CD14-positive monocyte (primary cell): Measurements from ENCODE around the gene CDH13. TPM values are rescaled to one million over a fixed set of nuclear protein-coding genes. Genes with fewer than 3 reads are reported as not detected.

ENCODE experiments used
- DNase-seq, 3 donors: peaks; one replicate each; pipeline ENCODE4 v3.0.0-alpha.2; 2011 to 2022
- H2AFZ ChIP-seq: 2 replicates; pipeline ENCODE4 v1.6.0; 2012; ENCODE audit warnings: mild to moderate bottlenecking, low read depth, low read length, inconsistent platforms; ENCODE audit not compliant: insufficient read depth, poor library complexity, severe bottlenecking
- H3K27ac ChIP-seq, 2 donors: 1 replicate in 1 of 2; 2 replicates in 1 of 2; pipeline ENCODE4 v1.5.1; 2012 to 2013; ENCODE audit warnings: low read length in 2 of 2, control low read depth in 1 of 2, inconsistent platforms in 1 of 2, low read depth in 1 of 2, mild to moderate bottlenecking in 1 of 2
- H3K27me3 ChIP-seq, 2 donors: one replicate each; pipeline versions ENCODE4 v1.6.0 to v1.6.1; 2011 to 2013; ENCODE audit warnings: low read length in 2 of 2; ENCODE audit not compliant: control insufficient read depth in 2 of 2, insufficient read depth in 2 of 2
- H3K36me3 ChIP-seq, 2 donors: replicated peaks in 1 of 2; 1 replicate in 1 of 2; 2 replicates in 1 of 2; pipeline versions ENCODE4 v1.5.1 to v1.6.1; 2012 to 2013; ENCODE audit warnings: low read length in 2 of 2, control low read depth in 1 of 2, inconsistent platforms in 1 of 2, mild to moderate bottlenecking in 1 of 2; ENCODE audit not compliant: insufficient read depth in 2 of 2, control insufficient read depth in 1 of 2
- H3K4me1 ChIP-seq, 2 donors: 1 replicate in 1 of 2; 2 replicates in 1 of 2; pipeline versions ENCODE4 v1.5.1 to v1.6.1; 2012 to 2013; ENCODE audit warnings: low read length in 2 of 2, control low read depth in 1 of 2, inconsistent platforms in 1 of 2, mild to moderate bottlenecking in 1 of 2, moderate library complexity in 1 of 2; ENCODE audit not compliant: insufficient read depth in 2 of 2, control insufficient read depth in 1 of 2
- H3K4me2 ChIP-seq: replicated peaks from 2 replicates; pipeline ENCODE3; 2012; ENCODE audit warnings: low read length, moderate library complexity, mild to moderate bottlenecking; ENCODE audit not compliant: poor library complexity, severe bottlenecking; ENCODE audit errors: extremely low read depth
- H3K4me3 ChIP-seq, 3 experiments: fragments of 200-600 bp in 1 of 3; sonication (generic) in 1 of 3; replicated peaks in 1 of 3; 1 replicate in 2 of 3; 2 replicates in 1 of 3; pipeline ENCODE4 v1.5.1; 2011 to 2013; ENCODE audit warnings: low read length in 3 of 3, mild to moderate bottlenecking in 3 of 3, control low read depth in 2 of 3, low read depth in 2 of 3, inconsistent platforms in 1 of 3, moderate library complexity in 1 of 3
- H3K79me2 ChIP-seq: 2 replicates; pipeline ENCODE4 v1.6.0; 2012; ENCODE audit warnings: mild to moderate bottlenecking, control low read depth, inconsistent platforms, low read length, moderate library complexity; ENCODE audit not compliant: insufficient read depth
- H3K9ac ChIP-seq: 2 replicates; pipeline ENCODE4 v1.6.0; 2017; ENCODE audit warnings: low read length, mild to moderate bottlenecking; ENCODE audit not compliant: insufficient read depth, poor library complexity, severe bottlenecking
- H3K9me3 ChIP-seq, 2 donors: replicated peaks in 1 of 2; 1 replicate in 1 of 2; 2 replicates in 1 of 2; pipeline versions ENCODE4 v1.5.1 to v1.6.1; 2012 to 2013; ENCODE audit warnings: low read length in 2 of 2, control low read depth in 1 of 2; ENCODE audit not compliant: control insufficient read depth in 1 of 2, insufficient read depth in 1 of 2
- H4K20me1 ChIP-seq: 2 replicates; pipeline ENCODE4 v1.6.0; 2012; ENCODE audit warnings: mild to moderate bottlenecking, low read length, control low read depth, moderate library complexity; ENCODE audit not compliant: insufficient read depth
- H3K27ac Mint-ChIP-seq, 7 donors: one replicate each; pipeline ENCODE4 v1.8.0; 2020; ENCODE audit warnings: mild to moderate bottlenecking in 7 of 7, mixed read lengths in 7 of 7, moderate library complexity in 6 of 7, inconsistent platforms in 2 of 7
- H3K27me3 Mint-ChIP-seq, 3 donors: one replicate each; pipeline ENCODE4 v1.8.0; 2021 to 2022; ENCODE audit warnings: low read depth in 3 of 3, mild to moderate bottlenecking in 3 of 3, mixed read lengths in 3 of 3, moderate library complexity in 3 of 3, inconsistent platforms in 1 of 3
- H3K36me3 Mint-ChIP-seq, 2 donors: one replicate each; pipeline ENCODE4 v1.8.0; 2020; ENCODE audit warnings: mixed read lengths in 2 of 2, inconsistent platforms in 1 of 2, mild to moderate bottlenecking in 1 of 2
- H3K4me1 Mint-ChIP-seq: one replicate; pipeline ENCODE4 v1.8.0; 2020; ENCODE audit warnings: mild to moderate bottlenecking, mixed read lengths
- H3K4me3 Mint-ChIP-seq, 2 donors: one replicate each; pipeline ENCODE4 v1.8.0; 2020; ENCODE audit warnings: mild to moderate bottlenecking in 2 of 2, mixed read lengths in 2 of 2, moderate library complexity in 1 of 2
- H3K9me3 Mint-ChIP-seq, 7 donors: one replicate each; pipeline ENCODE4 v1.8.0; 2020 to 2022; ENCODE audit warnings: mixed read lengths in 7 of 7, mild to moderate bottlenecking in 6 of 7, moderate library complexity in 6 of 7, inconsistent platforms in 2 of 7
- WGBS: methylation state at CpG from one replicate; pipeline ENCODE4 v1.1.5; 2013; ENCODE audit warnings: missing lambda C conversion rate; ENCODE audit not compliant: insufficient coverage; 5-methylcytosine and 5-hydroxymethylcytosine counted together
- intact Hi-C, 2 donors: fragments of 100-400 bp; cut with micrococcal nuclease; formaldehyde crosslinking; loops; one replicate each; pipeline versions ENCODE4 v1.15.0 to v1.15.1; 2023
- polyA plus RNA-seq, 3 donors: library from polyadenylated mRNA; depleted of rRNA in 1 of 3; unstranded in 2 of 3; stranded (reverse) in 1 of 3; fragments of 300-500 nt in 2 of 3; fragments of >200 nt in 1 of 3; fragmentation: Illumina TruSeq in 2 of 3; gene quantifications; 1 replicate in 2 of 3; 2 replicates in 1 of 3; pipeline ENCODE4 v1.2.3, GENCODE V29; 2012 to 2021
- TF ChIP-seq, protein P1 (sequence below): fragments of 200-600 bp; IDR thresholded peaks from one replicate; pipeline ENCODE4 v1.8.0; 2022; ENCODE audit warnings: antibody characterized with exemption, mild to moderate bottlenecking

Gene CDH13
- polyA plus RNA-seq, 3 donors: 0.13 to 0.19 TPM; not detected in 1

DNA sequence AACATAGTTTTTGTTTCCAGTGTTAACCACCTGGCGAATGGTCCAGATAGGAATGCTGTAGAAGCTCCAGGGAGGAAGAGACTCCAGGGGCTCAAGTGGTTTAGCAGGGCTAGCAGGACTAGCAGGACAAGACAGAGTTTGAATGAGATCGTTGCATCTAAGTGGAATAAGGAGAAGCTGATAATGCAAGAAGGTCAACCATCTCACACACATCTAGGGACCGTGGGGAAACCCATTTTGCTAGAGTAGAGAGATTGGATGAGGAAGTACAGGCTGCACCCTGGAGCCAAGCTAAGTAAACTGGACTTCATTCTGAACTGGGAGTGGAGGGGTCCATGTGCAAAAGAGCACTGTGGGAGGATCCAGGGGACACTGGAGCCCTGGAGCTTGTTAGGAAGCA lies 1094.9 kb downstream of the CDH13 start:
- H2AFZ ChIP-seq: no peak overlapping the region
- H3K4me1 ChIP-seq: peaks cover 0 to 4% of the 10 kb centered on the region in 2 donors
- H3K36me3 ChIP-seq: no peaks in the 10 kb centered on the region
- WGBS: 100% methylated on average over 1 of the region's 3 CpGs
- H3K4me3 ChIP-seq: no peak overlapping the region
- no peak overlapping the region for H3K27ac ChIP-seq
- Mint-ChIP-seq H3K27ac (no peak overlapping the region), H3K4me1 (peaks cover 8% of the 10 kb centered on the region), H3K4me3 (no peak overlapping the region), H3K36me3 (no peaks in the 10 kb centered on the region), H3K27me3 (peaks cover 0 to 3% (median 0%) of the 10 kb centered on the region in 3 donors), H3K9me3 (peaks cover 0 to 8% (median 3%) of the 10 kb centered on the region in 7 donors)
- TF ChIP-seq, protein P1, sequence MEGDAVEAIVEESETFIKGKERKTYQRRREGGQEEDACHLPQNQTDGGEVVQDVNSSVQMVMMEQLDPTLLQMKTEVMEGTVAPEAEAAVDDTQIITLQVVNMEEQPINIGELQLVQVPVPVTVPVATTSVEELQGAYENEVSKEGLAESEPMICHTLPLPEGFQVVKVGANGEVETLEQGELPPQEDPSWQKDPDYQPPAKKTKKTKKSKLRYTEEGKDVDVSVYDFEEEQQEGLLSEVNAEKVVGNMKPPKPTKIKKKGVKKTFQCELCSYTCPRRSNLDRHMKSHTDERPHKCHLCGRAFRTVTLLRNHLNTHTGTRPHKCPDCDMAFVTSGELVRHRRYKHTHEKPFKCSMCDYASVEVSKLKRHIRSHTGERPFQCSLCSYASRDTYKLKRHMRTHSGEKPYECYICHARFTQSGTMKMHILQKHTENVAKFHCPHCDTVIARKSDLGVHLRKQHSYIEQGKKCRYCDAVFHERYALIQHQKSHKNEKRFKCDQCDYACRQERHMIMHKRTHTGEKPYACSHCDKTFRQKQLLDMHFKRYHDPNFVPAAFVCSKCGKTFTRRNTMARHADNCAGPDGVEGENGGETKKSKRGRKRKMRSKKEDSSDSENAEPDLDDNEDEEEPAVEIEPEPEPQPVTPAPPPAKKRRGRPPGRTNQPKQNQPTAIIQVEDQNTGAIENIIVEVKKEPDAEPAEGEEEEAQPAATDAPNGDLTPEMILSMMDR: no peak
- no peaks in the 10 kb centered on the region for H3K79me2 ChIP-seq
- H3K27me3 ChIP-seq: no peaks in the 10 kb centered on the region
- no peak overlapping the region for H3K9ac ChIP-seq
- H3K4me2 ChIP-seq: no peak overlapping the region
- H4K20me1 ChIP-seq: no peaks in the 10 kb centered on the region
- no peak for DNase-seq
- intact Hi-C loops: no loop called here
- H3K9me3 ChIP-seq: no peaks in the 10 kb centered on the region

DNA sequence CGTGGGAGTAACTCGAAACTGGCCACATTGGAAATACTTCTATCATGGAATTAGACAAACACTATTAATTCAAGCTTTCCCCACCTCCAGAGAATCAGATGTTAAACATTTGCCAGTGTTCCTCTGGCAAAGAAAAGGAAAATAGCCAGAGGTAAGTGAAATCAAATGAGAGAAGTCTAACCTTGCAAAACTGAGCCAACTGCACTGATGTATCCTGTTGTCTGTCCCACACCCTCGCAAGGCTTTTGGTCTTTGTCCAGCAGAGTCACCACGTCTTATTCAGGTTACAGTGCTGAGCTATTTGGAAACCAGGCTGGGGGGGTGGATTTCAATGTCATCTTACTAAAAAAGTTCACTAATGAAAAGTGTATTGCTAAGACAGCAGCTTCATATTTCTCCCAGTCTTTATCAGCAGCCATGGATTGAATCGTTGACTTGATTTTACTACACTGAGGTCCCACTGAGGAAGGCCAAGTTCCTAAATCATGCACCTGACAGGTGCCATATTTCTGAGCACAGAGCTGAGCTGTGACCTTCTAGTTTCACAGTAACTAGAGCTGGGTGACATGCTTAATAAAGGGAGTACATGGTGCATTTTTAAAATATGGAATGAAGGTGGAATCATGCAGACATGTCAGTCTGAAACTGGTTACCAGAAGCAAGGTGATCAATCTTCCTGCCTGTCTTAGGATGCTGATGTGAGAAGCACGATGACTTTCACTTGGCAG lies 1095.9 kb downstream of the CDH13 start:
- H3K36me3 ChIP-seq: no peaks in the 10 kb centered on the region

More for the DNA sequence above, 1095.9 kb downstream of the CDH13 start:
- Mint-ChIP-seq H3K27me3 (peaks cover 0 to 3% (median 0%) of the 10 kb centered on the region in 3 donors), H3K36me3 (no peaks in the 10 kb centered on the region), H3K4me3 (no peak overlapping the region), H3K9me3 (peaks cover 0 to 6% (median 3%) of the 10 kb centered on the region in 7 donors), H3K27ac (no peak overlapping the region), H3K4me1 (peaks cover 17% of the 10 kb centered on the region)
- no peaks in the 10 kb centered on the region for H3K27me3 ChIP-seq
- WGBS: 100% methylated on average over 1 of the region's 6 CpGs
- H2AFZ ChIP-seq: no peak overlapping the region
- no peaks in the 10 kb centered on the region for H3K9me3 ChIP-seq
- H4K20me1 ChIP-seq: no peaks in the 10 kb centered on the region
- intact Hi-C loops: no loop called here
- H3K4me2 ChIP-seq: no peak overlapping the region
- peaks cover 8 to 14% of the 10 kb centered on the region in 2 donors for H3K4me1 ChIP-seq
- H3K4me3 ChIP-seq: no peak overlapping the region
- H3K79me2 ChIP-seq: no peaks in the 10 kb centered on the region
- H3K27ac ChIP-seq: no peak overlapping the region
- no peak overlapping the region for H3K9ac ChIP-seq
- DNase-seq: no peak
- TF ChIP-seq, protein P1: no peak
